ENCODE results near the gene MYO18A.
A peak's percentile ranks its signal among the peaks of the same experiment; 100 is the strongest.

The MYO18A gene

GRCh38 chr17:29131814-29132682 lies 48.1 kb downstream of the MYO18A start:
- H3K27me3 ChIP-seq (ENCODE audit: insufficient read depth, low read length, poor library complexity), result no peaks in the 10 kb centered on the region
- peaks cover 74% of the 10 kb centered on the region for H3K79me2 ChIP-seq (ENCODE audit: insufficient read depth, low read length)
- no peak overlapping the region for H3K9ac ChIP-seq (ENCODE audit: low read depth, low read length)
- H3K9me3 ChIP-seq (ENCODE audit: insufficient read depth, low read length, severe bottlenecking), result no peaks in the 10 kb centered on the region
- DNase-seq, result no peak
- peaks cover 9% of the 10 kb centered on the region; the same call in 1 of the 2 replicates for H3K4me1 ChIP-seq (ENCODE audit: insufficient read depth, low read length)
- H3K4me2 ChIP-seq (ENCODE audit: insufficient read depth, low read length), result no peak overlapping the region
- H4K20me1 ChIP-seq (ENCODE audit: insufficient read depth, low read length), result peaks cover 31% of the 10 kb centered on the region
- H2AFZ ChIP-seq (ENCODE audit: low read depth, low read length), result no peak overlapping the region
- peak; percentile 27; the same call in 1 of the 3 replicates for ATAC-seq (ENCODE audit: insufficient read depth, low read depth)
- peaks cover 76% of the 10 kb centered on the region for H3K36me3 ChIP-seq (ENCODE audit: insufficient read depth, low read length)
- peak overlapping the region; percentile 45 for H3K27ac ChIP-seq (ENCODE audit: low read length)
- TF ChIP-seq EZH2 (IDR thresholded peaks at IDR 0.05; ENCODE audit: borderline replicate concordance, low read depth, low read length, severe bottlenecking), result no peak
- no peak for TF ChIP-seq CTCF (IDR thresholded peaks at IDR 0.05; ENCODE audit: borderline replicate concordance, extremely low read depth, low read length, poor library complexity, severe bottlenecking)
- no peak overlapping the region for H3K4me3 ChIP-seq (ENCODE audit: low read depth in 1 of 2, low read length in 2 of 2)

GRCh38 chr17:29129731-29130130 lies 50.5 kb downstream of the MYO18A start:
- no peak overlapping the region for H2AFZ ChIP-seq (ENCODE audit: low read depth, low read length)
- peaks cover 38% of the 10 kb centered on the region for H4K20me1 ChIP-seq (ENCODE audit: insufficient read depth, low read length)
- TF ChIP-seq EZH2 (IDR thresholded peaks at IDR 0.05; ENCODE audit: borderline replicate concordance, low read depth, low read length, severe bottlenecking), result no peak
- TF ChIP-seq CTCF (IDR thresholded peaks at IDR 0.05; ENCODE audit: borderline replicate concordance, extremely low read depth, low read length, poor library complexity, severe bottlenecking), result no peak
- no peak overlapping the region for H3K9ac ChIP-seq (ENCODE audit: low read depth, low read length)
- H3K27me3 ChIP-seq (ENCODE audit: insufficient read depth, low read length, poor library complexity), result no peaks in the 10 kb centered on the region
- no peak overlapping the region for H3K4me3 ChIP-seq (ENCODE audit: low read depth in 1 of 2, low read length in 2 of 2)
- no peak overlapping the region for H3K4me2 ChIP-seq (ENCODE audit: insufficient read depth, low read length)
- peaks cover 61% of the 10 kb centered on the region for H3K79me2 ChIP-seq (ENCODE audit: insufficient read depth, low read length)
- no peak overlapping the region for H3K27ac ChIP-seq (ENCODE audit: low read length)
- DNase-seq, result no peak
- H3K36me3 ChIP-seq (ENCODE audit: insufficient read depth, low read length), result peaks cover 60% of the 10 kb centered on the region
- no peak for ATAC-seq (ENCODE audit: insufficient read depth, low read depth)
- no peaks in the 10 kb centered on the region for H3K4me1 ChIP-seq (ENCODE audit: insufficient read depth, low read length)
- no peaks in the 10 kb centered on the region for H3K9me3 ChIP-seq (ENCODE audit: insufficient read depth, low read length, severe bottlenecking)

GRCh38 chr17:29127840-29128239 lies 52.4 kb downstream of the MYO18A start:
- H2AFZ ChIP-seq (ENCODE audit: low read depth, low read length), result no peak overlapping the region
- peaks cover 55% of the 10 kb centered on the region for H3K36me3 ChIP-seq (ENCODE audit: insufficient read depth, low read length)
- H3K4me2 ChIP-seq (ENCODE audit: insufficient read depth, low read length), result no peak overlapping the region
- ATAC-seq (ENCODE audit: insufficient read depth, low read depth) (no peak), DNase-seq (no peak)
- H4K20me1 ChIP-seq (ENCODE audit: insufficient read depth, low read length), result peaks cover 46% of the 10 kb centered on the region
- TF ChIP-seq CTCF (IDR thresholded peaks at IDR 0.05; ENCODE audit: borderline replicate concordance, extremely low read depth, low read length, poor library complexity, severe bottlenecking) (no peak), EZH2 (IDR thresholded peaks at IDR 0.05; ENCODE audit: borderline replicate concordance, low read depth, low read length, severe bottlenecking) (no peak)
- no peaks in the 10 kb centered on the region for H3K9me3 ChIP-seq (ENCODE audit: insufficient read depth, low read length, severe bottlenecking)
- H3K79me2 ChIP-seq (ENCODE audit: insufficient read depth, low read length), result peaks cover 51% of the 10 kb centered on the region
- H3K4me1 ChIP-seq (ENCODE audit: insufficient read depth, low read length), result no peaks in the 10 kb centered on the region
- H3K27ac ChIP-seq (ENCODE audit: low read length), result no peak overlapping the region
- H3K4me3 ChIP-seq (ENCODE audit: low read depth in 1 of 2, low read length in 2 of 2), result no peak overlapping the region
- no peak overlapping the region for H3K9ac ChIP-seq (ENCODE audit: low read depth, low read length)
- no peaks in the 10 kb centered on the region for H3K27me3 ChIP-seq (ENCODE audit: insufficient read depth, low read length, poor library complexity)

Data from DND-41 (cell line).